Esophagus squamous epithelium (tissue), 4 donors: ENCODE data around the gene KRTAP10-4.

Experiments
- CTCF ChIP-seq, 6 experiments: fragments of 450-650 bp in 4 of 6; fragments of 200-600 bp in 2 of 6; sonication (generic) in 2 of 6; IDR thresholded peaks; one replicate each; pipeline ENCODE4 v1.5.1; 2016 to 2019; ENCODE audit warnings: antibody characterized with exemption in 6 of 6, mild to moderate bottlenecking in 4 of 6, moderate library complexity in 4 of 6
- POLR2A ChIP-seq, 4 donors: fragments of 450-650 bp; IDR thresholded peaks; one replicate each; pipeline ENCODE4 v1.6.1; 2017; ENCODE audit warnings: antibody characterized with exemption in 4 of 4, mild to moderate bottlenecking in 4 of 4, moderate library complexity in 3 of 4

- TF ChIP-seq POLR2A (IDR thresholded peaks at IDR 0.05), result no peak
- no peak for TF ChIP-seq CTCF (IDR thresholded peaks at IDR 0.05)
These were observed 50.0 kb downstream of the KRTAP10-4 start for GRCh38 chr21:44623575-44623974.
